Stimulated activated CD8-positive, alpha-beta memory T cell treated with anti-CD3 and anti-CD28 coated beads, Interleukin-7, amount 100 ng/mL, for 4 hours (primary cell): Measurements from ENCODE around the gene PDE7B.
"Not testable (repeated sequence)": the region's sequence is repeated elsewhere in the genome, so short reads cannot be mapped to it uniquely, and the experiment has no call there.

Source experiments
- DNase-seq, 2 donors: peaks; one replicate each; pipeline ENCODE4 v3.0.0-alpha.2; 2020; ENCODE audit warnings: low read depth in 2 of 2

Gene PDE7B

DNA sequence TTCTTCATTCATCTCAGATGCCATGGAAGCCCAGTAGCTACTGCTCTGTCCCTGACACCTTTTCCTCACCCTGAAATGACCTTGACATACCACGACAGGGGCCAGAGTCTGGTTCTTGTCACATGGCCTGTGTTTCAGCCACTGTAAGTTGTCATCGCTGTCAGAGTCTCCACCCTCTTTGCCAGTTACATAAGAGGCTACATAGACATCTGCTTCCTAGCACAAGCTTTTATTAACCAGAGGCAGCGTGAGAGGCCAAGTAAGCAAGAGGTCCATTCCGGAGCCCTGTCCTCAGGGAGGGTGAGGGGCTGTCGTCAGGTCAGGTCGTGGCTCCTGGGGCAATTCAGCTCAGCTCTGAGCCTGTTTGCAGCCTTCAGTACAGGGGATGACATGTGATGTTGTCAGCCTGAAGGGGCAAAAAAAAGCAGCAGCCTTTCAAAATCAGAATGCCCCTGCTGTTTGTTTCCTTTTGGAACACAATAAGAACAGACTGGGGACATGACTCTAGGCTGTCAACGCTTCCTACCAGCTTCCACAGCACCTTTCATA, 252.3 kb downstream of the PDE7B start:
- DNase-seq: no peak

DNA sequence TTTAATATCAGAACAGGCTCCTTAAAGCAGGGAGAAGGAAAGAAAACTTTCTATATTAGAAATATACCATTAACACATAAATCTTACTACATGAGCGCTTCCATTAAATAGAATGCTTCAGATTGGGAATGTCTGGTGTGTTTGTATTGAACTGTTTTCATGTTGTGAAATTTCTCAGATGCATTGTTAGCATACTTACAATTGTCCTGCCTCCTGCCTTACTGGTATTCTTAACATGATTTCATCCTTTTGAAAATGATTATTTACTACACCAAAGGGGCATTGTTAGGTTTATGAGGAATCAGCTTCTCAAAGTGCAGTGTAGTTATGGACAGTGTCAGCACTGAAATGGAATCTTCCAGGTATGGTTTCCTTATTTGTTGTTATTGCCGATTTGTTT, 253.1 kb downstream of the PDE7B start:
- no peak for DNase-seq

DNA sequence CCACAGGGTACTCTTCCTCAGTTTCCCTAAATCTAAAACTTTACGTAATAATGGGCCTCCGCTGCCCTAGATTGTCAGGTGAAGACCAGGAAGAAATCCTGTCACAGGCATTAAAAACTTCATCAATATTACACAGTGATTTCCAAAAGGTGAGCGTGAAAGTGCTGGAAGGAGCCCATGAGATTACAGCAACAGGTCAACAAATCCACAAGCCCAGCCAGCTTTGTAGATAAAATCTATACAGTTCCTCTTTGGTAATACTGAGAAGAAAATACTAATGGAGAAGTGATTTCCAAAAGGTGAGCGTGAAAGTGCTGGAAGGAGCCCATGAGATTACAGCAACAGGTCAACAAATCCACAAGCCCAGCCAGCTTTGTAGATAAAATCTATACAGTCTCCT, 254.3 kb downstream of the PDE7B start:
- DNase-seq: not testable (repeated sequence)

DNA sequence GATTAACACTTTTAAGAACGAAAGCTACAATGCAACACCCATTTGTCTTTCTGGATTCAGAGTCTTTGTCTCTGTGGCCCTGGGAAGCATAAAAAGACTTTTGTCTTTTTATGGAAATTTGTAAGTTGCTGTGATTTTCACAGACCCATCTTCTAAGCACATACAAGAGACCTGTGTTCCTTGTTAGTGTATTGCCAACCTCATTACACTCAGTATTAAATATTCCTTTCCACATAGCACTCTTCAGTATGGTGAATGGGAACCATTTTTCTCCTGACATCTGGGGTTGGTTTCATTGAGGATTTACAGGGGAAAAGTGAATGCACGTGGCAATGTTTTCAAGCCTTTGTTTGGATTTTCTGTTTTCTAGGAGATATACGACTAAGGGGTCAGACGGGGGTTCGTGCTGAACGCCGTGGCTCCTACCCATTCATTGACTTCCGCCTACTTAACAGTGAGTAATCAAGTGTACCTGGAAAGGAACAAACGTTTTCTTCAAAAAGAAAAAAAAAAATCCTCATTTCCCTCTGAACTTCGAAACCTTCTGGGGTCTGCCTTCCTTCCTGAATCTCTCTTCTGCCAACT, 257.0 kb downstream of the PDE7B start:
- no peak for DNase-seq

DNA sequence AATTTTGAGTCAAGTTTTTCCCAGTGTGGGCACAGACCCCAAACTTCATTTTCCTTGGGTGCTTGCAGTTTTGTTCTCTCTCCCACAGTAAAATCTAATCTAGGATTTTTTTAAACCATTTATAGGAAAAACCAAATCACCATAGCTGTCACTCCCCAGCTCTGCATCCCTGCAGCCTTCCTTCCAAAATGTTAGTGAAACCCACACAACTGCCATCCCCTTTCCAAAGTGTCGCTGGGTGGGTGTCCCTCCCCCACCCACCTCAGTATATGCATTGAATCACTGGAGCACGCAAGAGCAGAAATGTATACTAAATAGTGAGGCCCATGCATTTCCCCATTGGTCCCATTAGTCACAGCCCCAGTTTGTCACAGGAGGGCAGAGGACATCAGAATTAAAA, 260.3 kb downstream of the PDE7B start:
- no peak for DNase-seq

DNA sequence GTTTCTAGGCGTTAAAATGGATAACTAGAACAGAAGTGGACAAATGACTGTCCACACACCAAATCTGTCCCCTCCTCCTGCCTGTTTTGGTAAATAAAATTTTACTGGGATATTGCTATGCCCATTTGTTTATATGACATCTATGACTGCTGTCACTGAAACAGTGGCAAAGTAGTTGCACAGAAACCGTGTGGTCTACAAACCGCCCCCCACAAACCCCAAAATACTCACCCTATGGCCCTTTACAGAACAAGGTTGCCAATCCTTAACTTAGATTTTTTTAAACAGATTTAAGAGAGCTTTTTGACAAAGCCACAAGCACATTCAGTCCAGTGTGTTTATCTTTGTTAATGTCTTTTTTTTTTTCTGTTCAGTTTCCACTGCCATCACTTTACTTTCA, 260.8 kb downstream of the PDE7B start:
- no peak for DNase-seq

DNA sequence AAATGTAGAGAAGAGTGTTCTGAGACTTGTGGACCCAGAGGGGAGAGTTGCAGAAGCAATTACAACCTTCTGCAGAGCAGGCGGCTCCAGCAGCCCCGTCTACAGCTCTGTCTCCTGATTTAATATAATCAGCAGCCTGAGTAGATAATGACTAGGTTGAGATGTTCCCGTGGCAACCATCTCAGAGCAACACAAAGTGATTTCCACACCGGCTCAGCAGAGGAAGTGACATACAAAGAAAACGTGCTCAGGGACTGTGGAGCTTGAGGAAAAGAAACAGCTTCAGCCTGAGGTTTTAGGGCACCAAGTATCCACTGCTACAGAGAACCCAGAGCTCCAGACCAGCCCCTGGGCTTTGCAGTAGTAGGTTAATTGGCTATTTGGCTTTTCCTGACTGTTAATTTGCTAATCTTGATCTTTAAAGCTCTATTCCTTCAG, 262.3 kb downstream of the PDE7B start:
- no peak for DNase-seq

DNA sequence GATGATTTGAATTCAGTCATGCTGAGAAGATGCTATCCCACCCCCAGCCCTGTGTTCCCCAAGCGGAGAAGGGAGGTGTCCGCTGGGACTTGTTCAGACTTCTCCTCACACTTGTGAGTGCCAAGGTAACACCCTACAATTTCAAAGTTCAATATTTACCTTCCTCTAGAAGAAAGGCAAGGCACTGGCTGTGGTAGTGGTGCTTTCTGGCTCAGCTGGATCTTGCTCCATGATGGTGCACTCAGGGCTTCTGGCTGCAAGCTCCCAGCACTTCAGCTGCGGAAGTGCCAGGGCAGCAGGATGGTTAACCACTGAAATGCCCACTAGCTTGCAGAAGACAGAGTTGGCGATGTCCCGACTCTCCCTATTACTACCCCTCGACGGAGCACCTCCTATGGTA, 263.2 kb downstream of the PDE7B start:
- no peak for DNase-seq

DNA sequence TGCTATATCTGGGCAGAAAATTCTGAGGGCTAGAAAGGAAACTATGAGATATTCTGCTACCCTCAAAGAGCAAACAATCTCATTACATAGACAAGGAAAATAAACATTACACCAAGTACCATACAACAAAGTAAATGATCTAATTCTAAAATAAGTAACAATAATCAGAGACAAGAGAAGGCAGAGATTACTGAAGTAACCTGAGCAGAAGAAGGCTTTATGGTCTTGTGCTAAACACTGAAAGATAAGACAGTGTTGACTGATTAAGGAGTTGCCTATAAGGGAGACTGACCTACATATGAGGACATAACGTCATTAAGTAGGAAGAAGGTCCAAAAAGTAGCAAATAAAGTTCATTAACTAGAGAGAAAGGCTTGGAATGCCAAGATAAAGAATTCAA, 264.4 kb downstream of the PDE7B start:
- no peak for DNase-seq

DNA sequence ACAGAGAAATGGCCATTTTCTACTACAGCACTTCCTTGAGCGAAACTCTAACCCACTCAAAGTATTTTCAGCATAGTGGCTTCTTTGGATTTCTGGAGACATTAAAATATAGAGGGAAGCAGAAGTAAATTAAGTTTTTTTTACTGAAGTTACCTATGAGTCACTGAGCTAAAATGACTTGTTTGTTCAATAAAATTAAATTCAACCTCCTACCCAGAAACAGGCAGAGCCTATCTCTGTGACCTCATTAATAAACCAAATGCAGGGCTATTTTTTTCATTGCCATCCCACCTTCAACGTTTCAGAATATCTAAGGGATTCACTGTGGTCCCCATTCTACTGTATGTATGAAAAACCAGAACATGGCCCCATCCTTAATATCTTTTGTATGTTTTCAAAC, 265.6 kb downstream of the PDE7B start:
- no peak for DNase-seq

DNA sequence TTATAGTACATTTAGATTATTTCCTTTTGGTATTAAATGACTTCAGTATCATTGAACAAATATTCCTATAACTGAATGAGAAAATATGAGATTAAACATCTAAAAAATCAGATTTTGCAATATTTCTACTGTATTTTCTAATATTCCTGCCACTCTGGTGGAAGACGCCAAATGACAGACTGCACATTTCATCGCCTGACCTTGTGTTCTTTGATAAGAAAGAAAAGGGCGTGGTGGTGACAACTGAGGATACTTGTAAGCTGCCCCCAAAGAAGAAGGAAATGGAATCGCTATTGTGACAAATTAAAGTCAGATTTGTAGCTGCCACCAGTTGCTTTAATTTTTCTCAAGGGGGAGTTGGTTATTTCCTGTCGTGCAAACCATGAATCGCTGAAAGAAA, 267.3 kb downstream of the PDE7B start:
- no peak for DNase-seq

DNA sequence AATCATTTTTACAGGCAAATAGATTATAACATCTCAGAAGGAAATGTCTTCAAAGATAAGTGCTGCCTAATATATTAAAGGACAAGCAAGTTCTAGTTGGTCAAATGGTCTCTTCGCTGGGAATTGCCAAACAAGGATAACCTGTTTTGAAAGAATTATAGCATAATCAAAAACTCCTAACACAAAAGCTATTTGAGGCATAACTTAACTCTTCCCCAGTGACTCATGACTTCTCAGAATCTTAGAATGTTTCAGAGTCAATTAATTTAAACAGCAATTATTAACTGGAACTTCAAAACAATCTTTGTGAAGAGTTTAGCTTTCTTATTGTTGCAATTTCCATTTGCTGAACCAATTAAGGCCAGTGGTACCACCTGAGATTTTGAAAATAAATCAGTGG, 272.0 kb downstream of the PDE7B start:
- no peak for DNase-seq

DNA sequence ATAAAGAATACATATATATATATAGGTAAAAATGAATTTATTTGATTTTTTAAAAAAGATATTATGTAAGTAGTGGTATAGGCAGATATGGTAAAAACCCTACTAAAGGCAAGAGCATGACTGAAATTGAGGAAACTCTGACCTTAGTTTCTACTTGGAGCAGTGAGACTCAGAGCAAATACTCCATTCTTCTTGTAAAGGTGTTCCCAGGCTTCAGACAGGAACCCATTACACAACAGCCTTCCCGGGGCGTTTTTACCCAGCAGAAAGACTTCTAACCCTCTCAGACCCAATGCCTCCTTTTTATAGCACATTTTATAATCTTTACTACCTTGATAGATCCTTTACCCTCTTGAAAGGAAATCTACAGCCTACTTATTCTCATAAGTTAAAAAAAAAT, 274.1 kb downstream of the PDE7B start:
- no peak for DNase-seq

DNA sequence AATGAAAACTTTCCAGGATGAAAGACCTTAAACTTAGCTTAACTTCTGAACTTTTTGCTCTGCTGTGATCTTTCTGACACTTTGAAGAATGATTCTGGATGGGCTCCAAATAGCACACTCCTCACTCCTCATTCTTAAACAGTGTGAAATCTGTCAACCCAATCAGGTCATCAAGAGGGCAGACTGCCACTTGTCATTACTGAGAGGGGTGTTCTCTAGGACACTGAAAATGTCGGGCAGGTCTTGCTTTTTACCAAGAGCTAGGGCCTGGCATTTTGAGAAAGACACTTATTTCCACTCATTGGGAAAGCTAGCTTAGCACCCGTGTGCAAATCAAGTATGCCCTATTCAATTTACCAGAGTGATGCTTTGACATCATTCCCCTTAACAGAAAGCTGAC, 276.4 kb downstream of the PDE7B start:
- DNase-seq: no peak

DNA sequence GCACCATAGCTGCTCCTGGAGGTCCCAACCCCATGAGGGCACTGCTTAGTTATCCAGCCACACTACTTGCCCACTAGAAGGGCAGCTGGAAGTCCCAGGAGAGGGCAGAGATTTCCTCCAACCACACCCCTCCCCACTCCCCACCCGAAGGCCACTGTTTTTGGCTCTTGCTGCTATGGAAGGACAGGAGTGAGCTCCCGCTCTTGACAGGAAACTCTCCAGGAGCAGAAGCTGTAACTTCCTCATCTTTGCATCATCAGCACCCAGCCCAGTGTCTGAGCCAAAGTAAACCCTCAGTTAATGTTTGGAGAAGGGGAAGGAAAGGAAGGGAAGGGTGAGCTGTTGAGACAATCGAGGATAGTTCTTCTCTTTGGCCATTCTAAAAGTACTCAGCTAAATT, 277.9 kb downstream of the PDE7B start:
- DNase-seq: no peak

DNA sequence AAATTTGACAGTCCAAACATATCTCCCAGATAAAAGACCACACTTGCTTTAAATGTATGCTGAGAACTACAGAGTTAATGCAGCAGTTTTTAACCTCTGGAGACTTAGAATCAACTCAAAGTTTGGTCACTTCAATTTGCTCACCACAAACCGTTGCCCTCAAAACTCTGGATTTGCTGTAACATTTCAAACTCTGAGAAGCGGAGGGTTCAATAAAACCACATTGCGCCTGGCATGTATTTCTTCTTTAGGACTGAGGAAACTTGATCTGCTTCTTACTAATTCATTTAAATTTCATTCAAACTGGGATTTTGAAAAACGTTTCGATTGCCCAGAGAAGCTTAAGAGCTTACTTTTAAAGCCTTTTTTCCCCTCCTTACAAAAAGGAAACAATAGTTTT, 282.8 kb downstream of the PDE7B start:
- DNase-seq: no peak

DNA sequence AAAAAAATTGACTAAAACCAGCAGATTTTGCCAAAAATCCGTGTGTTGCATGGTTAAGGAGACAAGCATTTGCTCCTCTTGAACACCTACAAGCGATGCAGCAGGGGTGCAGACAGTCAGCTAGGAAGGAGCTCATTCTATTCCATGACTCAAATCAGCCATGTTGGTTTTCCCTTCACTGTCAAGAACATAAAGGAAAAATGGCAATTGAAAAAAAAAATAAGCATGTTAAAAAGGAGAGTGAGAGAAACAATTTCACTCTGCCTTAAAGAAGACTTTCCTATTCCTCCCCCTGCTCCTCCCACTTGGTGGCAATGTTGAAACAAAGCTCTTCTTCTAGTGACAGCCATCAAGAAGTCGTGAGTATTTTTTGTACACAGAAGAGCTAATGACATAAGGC, 283.2 kb downstream of the PDE7B start:
- DNase-seq: no peak

DNA sequence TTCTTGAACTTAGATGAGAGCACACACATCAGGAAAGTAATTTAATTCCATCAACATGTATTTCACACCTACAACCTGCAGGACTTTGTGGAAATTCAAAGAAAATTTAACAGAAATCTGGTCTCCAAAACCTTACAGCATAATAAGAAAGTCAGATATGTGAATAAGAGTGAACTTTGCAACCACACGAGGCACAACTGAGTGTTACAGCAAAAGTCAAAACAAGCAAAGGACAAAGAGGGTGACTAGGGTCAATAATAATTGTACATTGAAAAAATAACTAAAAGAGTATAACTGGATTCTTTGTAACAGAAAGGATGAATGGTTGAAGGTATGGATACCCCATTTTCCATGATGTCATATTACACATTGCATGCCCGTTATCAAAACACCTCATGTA, 284.8 kb downstream of the PDE7B start:
- DNase-seq: no peak

DNA sequence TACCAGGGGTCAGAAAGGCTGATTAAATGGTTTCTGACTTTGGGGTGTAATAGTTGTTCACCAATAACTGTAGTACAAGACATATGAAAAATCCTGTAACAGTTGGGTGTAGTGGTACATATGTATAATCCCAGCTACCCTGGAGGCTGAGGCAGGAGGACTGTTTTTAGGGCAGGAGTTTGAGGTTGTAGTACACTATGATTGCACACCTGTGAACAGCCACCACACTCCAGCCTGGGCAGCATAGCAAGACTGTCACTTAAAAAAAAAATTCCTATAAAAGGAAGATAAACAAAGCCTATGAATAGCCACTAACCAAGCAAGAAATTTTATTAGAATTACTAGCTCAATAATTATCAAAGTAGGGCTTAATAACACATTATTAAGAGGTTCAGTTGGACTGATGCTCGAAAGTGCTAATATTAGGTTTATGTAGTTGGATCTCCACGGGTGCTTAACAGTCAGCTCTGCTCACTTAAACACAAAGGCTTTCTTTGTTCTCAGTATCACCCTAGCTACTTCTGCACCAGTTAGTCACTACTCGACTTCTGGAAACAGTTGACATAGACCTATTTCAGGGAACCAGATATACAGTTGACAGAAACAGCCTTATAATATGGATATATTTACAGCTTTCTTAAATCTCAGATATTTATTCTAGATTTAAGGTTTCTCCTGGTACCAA, 285.6 kb downstream of the PDE7B start:
- no peak for DNase-seq

DNA sequence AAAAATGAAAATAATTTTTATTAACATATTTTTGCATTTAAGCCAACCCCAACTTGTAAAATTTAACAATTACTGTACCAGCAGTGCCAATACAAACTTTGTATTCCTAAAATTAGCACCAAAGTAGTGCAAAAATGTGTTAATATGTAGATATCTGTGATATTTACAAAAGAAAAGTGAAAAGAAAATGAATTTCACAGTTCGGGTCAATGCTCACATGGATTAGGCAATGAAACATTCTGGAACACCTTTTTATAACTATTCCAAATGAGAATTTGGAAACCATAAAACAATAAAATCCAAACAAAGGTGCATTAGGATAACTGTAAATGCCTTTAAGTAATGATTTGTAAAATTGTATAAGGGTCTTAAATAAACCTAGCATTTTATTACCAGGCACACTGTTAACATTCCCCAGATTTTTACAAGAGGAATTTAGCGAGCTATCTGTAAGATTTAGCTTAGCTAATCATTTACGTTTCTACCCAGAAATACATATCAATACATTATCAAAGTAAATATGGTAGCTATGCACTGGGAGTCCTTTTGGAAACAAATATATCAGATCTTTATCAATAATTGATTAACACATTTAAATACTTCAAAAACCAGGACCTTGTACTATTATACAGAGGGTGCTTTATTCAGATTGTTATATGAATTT, 286.4 kb downstream of the PDE7B start:
- DNase-seq: no peak

DNA sequence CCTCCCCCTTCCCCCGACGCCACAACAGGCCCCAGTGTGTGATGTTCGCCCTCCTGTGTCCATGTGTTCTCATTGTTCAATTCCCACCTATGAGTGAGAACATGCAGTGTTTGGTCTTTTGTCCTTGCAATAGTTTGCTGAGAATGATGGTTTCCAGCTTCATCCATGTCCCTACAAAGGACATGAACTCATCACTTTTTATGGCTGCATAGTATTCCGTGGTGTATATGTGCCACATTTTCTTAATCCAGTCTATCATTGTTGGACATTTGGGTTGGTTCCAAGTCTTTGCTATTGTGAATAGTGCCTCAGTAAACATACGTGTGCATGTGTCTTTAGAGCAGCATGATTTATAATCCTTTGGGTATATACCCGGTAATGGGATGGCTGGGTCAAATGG, 287.6 kb downstream of the PDE7B start:
- not testable (repeated sequence) for DNase-seq

DNA sequence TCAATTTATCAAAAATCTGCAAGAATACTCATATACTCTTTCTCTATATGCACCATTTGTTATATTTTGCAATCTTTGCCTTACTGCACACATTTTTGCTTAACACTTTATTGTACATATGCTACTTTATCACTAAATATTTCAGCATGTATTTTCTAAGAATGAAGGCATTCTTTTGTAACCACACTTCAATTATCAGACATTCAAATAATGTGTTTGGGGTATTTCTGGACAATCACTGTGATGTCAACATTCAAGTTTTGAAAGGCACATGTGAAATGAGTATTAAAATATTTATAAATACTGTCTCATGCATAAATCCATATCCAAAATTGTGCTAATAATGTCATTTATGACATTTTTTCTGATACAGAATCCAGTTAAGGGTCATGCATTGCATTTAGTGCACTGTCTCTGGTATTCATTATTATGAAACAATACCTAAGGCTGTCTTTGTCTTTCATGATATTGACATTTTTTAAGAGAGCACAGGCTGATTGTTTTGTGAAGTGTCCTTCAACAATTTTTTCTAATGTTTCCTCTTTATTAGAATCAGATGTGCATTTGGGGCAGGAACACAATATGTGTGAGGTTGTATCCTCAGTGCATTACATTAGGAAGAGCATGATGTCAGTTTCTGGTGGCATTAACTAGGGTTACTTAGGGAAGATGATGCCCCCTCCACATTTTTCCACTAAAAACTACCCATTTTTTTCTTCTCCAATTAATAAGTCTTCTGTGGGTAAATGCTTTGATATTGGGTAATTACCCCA, 292.9 kb downstream of the PDE7B start:
- no peak for DNase-seq
